GM12873 (cell line): ENCODE results near the gene SLC25A21.

ENCODE experiments used
- CTCF ChIP-seq: IDR thresholded peaks from 2 replicates; pipeline ENCODE4 v1.5.1; 2012; ENCODE audit warnings: low read depth, mild to moderate bottlenecking, moderate library complexity, low read length, control low read depth; ENCODE audit not compliant: insufficient read depth; ENCODE audit errors: missing control alignments

Gene SLC25A21

GRCh38 chr14:36791402-36791801 is 381.0 kb downstream of the SLC25A21 start:
- no peak for TF ChIP-seq CTCF

- no peak for TF ChIP-seq CTCF
Observed at GRCh38 chr14:36785511-36785910, 386.9 kb downstream of the SLC25A21 start.

- no peak for TF ChIP-seq CTCF
Observed at GRCh38 chr14:36784541-36784940, 387.9 kb downstream of the SLC25A21 start.

- TF ChIP-seq CTCF = no peak
Observed at GRCh38 chr14:36781897-36782296, 390.5 kb downstream of the SLC25A21 start.

GRCh38 chr14:36773558-36773957 is 398.8 kb downstream of the SLC25A21 start:
- TF ChIP-seq CTCF = no peak

- peak; percentile 19 for TF ChIP-seq CTCF
Observed at GRCh38 chr14:36773136-36773540, 399.3 kb downstream of the SLC25A21 start.

GRCh38 chr14:36771028-36771640 is 401.3 kb downstream of the SLC25A21 start:
- TF ChIP-seq CTCF = no peak
